Esophagus squamous epithelium (tissue), 5 donors: Measurements from ENCODE around the gene FNTB. TPM values are rescaled to one million over a fixed set of nuclear protein-coding genes. Genes with fewer than 3 reads are reported as not detected.

ENCODE experiments used
- DNase-seq: peaks from one replicate; lab custom pipeline; 2025; lab: John Stamatoyannopoulos, UW
- H3K27ac ChIP-seq, 4 donors: fragments of 200-600 bp; sonication (generic); one replicate each; pipeline ENCODE4 v1.5.1; 2016 to 2019; ENCODE audit warnings: mild to moderate bottlenecking in 1 of 4
- H3K27me3 ChIP-seq, 4 donors: fragments of 200-600 bp; sonication (generic); 1 replicate in 3 of 4; 2 replicates in 1 of 4; pipeline versions ENCODE4 v1.5.1 to v1.6.0; 2017 to 2021; ENCODE audit warnings: antibody characterized with exemption in 1 of 4
- H3K36me3 ChIP-seq, 3 donors: fragments of 200-600 bp; sonication (generic); one replicate each; pipeline ENCODE4 v1.5.1; 2016 to 2019
- H3K4me1 ChIP-seq, 3 donors: fragments of 200-600 bp; sonication (generic); one replicate each; pipeline ENCODE4 v1.5.1; 2017 to 2019
- H3K4me3 ChIP-seq, 4 donors: fragments of 200-600 bp; sonication (generic); 1 replicate in 3 of 4; 2 replicates in 1 of 4; pipeline ENCODE4 v1.5.1; 2016 to 2019; ENCODE audit warnings: mild to moderate bottlenecking in 2 of 4, moderate library complexity in 1 of 4
- H3K9me3 ChIP-seq, 3 donors: fragments of 200-600 bp; sonication (generic); one replicate each; pipeline ENCODE4 v1.5.1; 2016 to 2019
- CTCF ChIP-seq, 6 experiments: fragments of 450-650 bp in 4 of 6; fragments of 200-600 bp in 2 of 6; sonication (generic) in 2 of 6; IDR thresholded peaks; one replicate each; pipeline ENCODE4 v1.5.1; 2016 to 2019; ENCODE audit warnings: antibody characterized with exemption in 6 of 6, mild to moderate bottlenecking in 4 of 6, moderate library complexity in 4 of 6
- POLR2A ChIP-seq, 4 donors: fragments of 450-650 bp; IDR thresholded peaks; one replicate each; pipeline ENCODE4 v1.6.1; 2017; ENCODE audit warnings: antibody characterized with exemption in 4 of 4, mild to moderate bottlenecking in 4 of 4, moderate library complexity in 3 of 4
- WGBS, 2 donors: methylation state at CpG; one replicate each; pipeline ENCODE4 v1.1.5; 2018; 5-methylcytosine and 5-hydroxymethylcytosine counted together
- intact Hi-C: fragments of 100-400 bp; cut with DNase I; formaldehyde crosslinking; loops from one replicate; pipeline ENCODE4 v1.15.0; 2022
- total RNA-seq, 4 donors: library from RNA; depleted of rRNA; stranded (reverse); fragments of >200 nt; gene quantifications; one replicate each; pipeline ENCODE4 v1.1.0, GENCODE V29; 2016
- donor health status: DM: yes; HTN: yes; CAD: no.

The FNTB gene
- total RNA-seq, 4 donors from 2014 or later: 16.2 to 20.4 (median 18.2) TPM

GRCh38 chr14:65096323-65097089 lies 109.8 kb downstream of the FNTB start:
- H3K36me3 ChIP-seq: peaks cover 4 to 57% (median 6%) of the 10 kb centered on the region in 3 donors
- peak overlapping the region; percentile 33 to 99 (median 78) for H3K27ac ChIP-seq
- no peaks in the 10 kb centered on the region for H3K9me3 ChIP-seq
- peaks cover 28 to 99% (median 57%) of the 10 kb centered on the region in 3 donors for H3K4me1 ChIP-seq
- H3K4me3 ChIP-seq: no peak overlapping the region
- intact Hi-C loops: no loop called here
- DNase-seq: no peak
- H3K27me3 ChIP-seq: no peaks in the 10 kb centered on the region
- TF ChIP-seq POLR2A (IDR thresholded peaks at IDR 0.05) (no peak), CTCF (IDR thresholded peaks at IDR 0.05) (no peak)
- WGBS, 2 donors: 27 to 35% methylated on average over 5 to 6 of the region's 6 CpGs

- Histone ChIP-seq H3K27me3 (no peaks in the 10 kb centered on the region), H3K36me3 (peaks cover 0 to 37% (median 1%) of the 10 kb centered on the region in 3 donors), H3K9me3 (no peaks in the 10 kb centered on the region), H3K4me3 (peak overlapping the region in 2 of 4 donors; percentile 4 to 36), H3K27ac (peak overlapping the region in 3 of 4 donors; percentile 76 to 99 (median 79)), H3K4me1 (peaks cover 28 to 85% (median 58%) of the 10 kb centered on the region in 3 donors)
- WGBS, 2 donors: 5 to 6% methylated on average over 2 of the region's 2 CpGs
- no peak for DNase-seq
- TF ChIP-seq CTCF (IDR thresholded peaks at IDR 0.05): no peak
- no peak for TF ChIP-seq POLR2A (IDR thresholded peaks at IDR 0.05)
- intact Hi-C loops: no loop called here
Observed at GRCh38 chr14:65098586-65098985, 111.9 kb downstream of the FNTB start.

GRCh38 chr14:65100922-65101541 lies 114.3 kb downstream of the FNTB start:
- no peak for DNase-seq
- Histone ChIP-seq H3K4me1 (peaks cover 21 to 61% (median 45%) of the 10 kb centered on the region in 3 donors), H3K27ac (peak overlapping the region; percentile 51 to 99 (median 96)), H3K36me3 (peaks cover 0 to 25% (median 0%) of the 10 kb centered on the region in 3 donors), H3K9me3 (no peaks in the 10 kb centered on the region), H3K4me3 (peak overlapping the region; percentile 95 to 100 (median 98)), H3K27me3 (no peaks in the 10 kb centered on the region)
- TF ChIP-seq CTCF (IDR thresholded peaks at IDR 0.05) (no peak), POLR2A (IDR thresholded peaks at IDR 0.05) (no peak)
- 8 to 12% methylated on average over 6 of the region's 6 CpGs for WGBS, 2 donors
- intact Hi-C loops: loop anchor here (10.0 kb wide), 1 partner anchor 106 kb away; no protein-coding TSS in a partner anchor

GRCh38 chr14:65101631-65102440 lies 115.1 kb downstream of the FNTB start:
- DNase-seq: no peak
- H3K9me3 ChIP-seq: no peaks in the 10 kb centered on the region
- peak overlapping the region; percentile 95 to 99 (median 97) for H3K27ac ChIP-seq
- H3K36me3 ChIP-seq: peaks cover 0 to 25% (median 0%) of the 10 kb centered on the region in 3 donors
- 0 to 2% methylated on average over 7 to 18 of the region's 66 CpGs for WGBS, 2 donors
- intact Hi-C loops: loop anchor here (10.0 kb wide), 1 partner anchor 107 kb away; no protein-coding TSS in a partner anchor
- peaks cover 13 to 53% (median 37%) of the 10 kb centered on the region in 3 donors for H3K4me1 ChIP-seq
- peak overlapping the region; percentile 95 to 100 (median 98) for H3K4me3 ChIP-seq
- H3K27me3 ChIP-seq: no peaks in the 10 kb centered on the region
- TF ChIP-seq POLR2A (IDR thresholded peaks at IDR 0.05): no peak
- no peak for TF ChIP-seq CTCF (IDR thresholded peaks at IDR 0.05)
